NCI-H774 (cell line): ENCODE results near the gene UBE2J1.

Experiments used
- DNase-seq: peaks from one replicate; lab custom pipeline; 2025; lab: John Stamatoyannopoulos, UW

The UBE2J1 gene

DNA sequence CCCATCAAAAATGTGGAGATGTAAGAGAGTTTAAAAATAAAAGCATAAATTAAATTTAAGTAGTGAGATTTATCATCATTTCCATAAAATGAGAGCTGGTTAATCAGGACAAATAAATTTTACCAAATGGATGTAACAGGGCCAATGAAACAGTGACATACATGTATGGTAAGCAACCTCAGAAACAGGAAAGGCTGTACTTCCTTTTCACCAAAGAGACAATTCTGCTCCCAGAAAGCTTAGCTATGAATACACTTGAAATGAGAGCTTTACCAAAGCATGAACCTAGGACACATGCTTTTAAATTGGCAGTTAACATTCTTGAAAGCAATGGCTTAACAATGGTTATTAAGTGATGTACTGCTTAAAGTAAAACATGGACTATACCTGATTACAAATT lies 12.1 kb upstream of the UBE2J1 start:
- no peak for DNase-seq

DNA sequence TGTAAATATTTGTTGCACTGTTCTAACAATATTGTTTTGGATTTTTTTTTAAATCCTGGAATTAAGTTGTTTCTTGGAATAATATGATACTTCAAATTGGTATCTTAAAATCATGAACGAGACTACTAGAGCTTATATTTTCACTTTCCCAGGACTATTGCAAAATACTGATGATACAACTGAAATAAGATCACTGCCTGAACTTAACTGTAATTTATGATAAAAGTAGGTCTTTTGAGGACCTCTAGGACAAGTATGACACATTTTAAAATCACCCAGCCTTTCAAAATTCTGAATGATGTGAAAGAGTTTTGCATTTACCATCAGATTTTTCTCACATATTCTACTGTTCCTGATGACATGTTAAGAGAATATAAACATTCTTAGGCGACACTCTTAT lies 8.6 kb upstream of the UBE2J1 start:
- DNase-seq, result no peak

GRCh38 chr6:89360415-89360999 lies 8.0 kb upstream of the UBE2J1 start:
- no peak for DNase-seq

DNA sequence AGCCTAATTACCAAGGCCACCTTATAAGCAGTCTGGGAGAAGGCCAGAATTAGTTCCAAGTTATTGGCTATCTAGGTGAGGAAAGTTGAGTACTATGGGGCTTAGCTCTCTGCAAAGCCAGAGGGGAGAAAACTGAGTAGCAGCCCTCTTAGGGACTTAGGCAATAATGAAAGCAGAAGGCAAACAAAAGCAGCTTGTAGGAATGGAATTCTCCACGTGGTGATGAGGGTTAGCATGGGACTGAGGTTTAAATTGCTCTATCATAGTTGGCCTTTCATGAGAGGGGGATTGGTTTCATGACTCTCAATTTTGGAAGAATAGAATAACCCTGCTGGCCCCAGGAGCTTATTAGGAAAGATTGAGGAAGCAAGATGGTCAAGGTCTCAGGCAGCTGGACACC lies 7.0 kb upstream of the UBE2J1 start:
- no peak for DNase-seq

- no peak for DNase-seq
Measured at GRCh38 chr6:89357390-89357789, 4.9 kb upstream of the UBE2J1 start.

DNA sequence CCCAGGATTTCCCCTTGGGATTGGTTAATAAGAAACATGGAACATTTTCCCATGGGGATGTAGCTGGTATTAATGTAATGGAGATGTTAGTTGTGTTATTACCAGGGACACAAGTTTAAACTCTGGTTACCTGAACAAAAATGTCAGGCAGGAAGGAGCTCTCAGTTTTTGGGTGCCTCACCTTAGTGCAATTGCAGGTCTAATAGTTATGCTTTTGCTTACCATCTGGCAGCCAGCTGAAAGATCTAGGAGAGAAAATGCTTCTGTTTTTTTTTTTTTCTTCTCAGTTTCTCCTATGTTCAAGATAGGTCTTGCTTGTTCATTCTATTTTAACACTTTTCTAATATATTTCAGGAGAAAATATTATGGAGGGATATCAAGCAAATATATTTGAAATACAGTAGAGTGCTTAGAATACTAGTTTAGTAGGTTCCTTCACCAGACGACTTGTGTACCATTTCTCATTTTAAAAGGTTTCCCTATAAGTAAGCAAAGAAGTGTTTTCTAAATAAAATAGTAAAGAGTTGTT lies 4.2 kb upstream of the UBE2J1 start:
- DNase-seq, result no peak

DNA sequence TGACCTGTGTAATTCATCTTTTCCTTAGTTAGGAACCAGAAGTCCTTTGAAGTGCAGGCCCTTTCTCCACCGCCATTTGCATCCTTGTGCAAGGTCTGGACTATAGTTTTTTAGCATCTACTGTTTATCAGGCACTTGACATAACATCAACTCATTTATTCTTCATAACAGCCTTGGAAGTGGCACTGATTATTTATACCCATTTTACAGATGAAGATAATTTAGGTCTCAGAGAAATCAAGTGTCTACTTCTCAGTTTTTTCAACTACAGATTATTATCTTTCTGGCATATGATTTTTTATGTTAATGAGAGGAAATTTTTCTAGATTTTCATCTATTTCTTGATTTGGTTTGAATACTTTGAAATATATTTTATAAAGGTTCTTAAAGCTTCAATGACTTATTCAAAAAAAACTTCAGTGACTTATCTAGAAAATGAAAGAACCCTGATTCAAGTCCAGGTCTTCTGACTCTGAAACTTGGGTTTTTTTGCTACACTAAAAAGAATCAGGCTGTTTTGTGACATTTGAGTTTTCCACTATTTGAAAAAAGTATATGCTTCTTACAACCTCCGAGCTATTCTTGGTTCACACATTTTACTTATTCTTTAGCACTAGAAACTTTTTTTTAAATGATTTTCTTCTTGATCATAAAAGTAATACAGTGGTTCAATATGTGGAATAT lies 3.1 kb upstream of the UBE2J1 start:
- DNase-seq, result no peak

GRCh38 chr6:89353702-89354392 lies 1.3 kb upstream of the UBE2J1 start:
- DNase-seq, result peak; percentile 79

- DNase-seq, result no peak
Measured at GRCh38 chr6:89353118-89353556, 615 bp upstream of the UBE2J1 start.

- DNase-seq, result no peak
Measured at GRCh38 chr6:89351671-89352277, 748 bp downstream of the UBE2J1 start.

DNA sequence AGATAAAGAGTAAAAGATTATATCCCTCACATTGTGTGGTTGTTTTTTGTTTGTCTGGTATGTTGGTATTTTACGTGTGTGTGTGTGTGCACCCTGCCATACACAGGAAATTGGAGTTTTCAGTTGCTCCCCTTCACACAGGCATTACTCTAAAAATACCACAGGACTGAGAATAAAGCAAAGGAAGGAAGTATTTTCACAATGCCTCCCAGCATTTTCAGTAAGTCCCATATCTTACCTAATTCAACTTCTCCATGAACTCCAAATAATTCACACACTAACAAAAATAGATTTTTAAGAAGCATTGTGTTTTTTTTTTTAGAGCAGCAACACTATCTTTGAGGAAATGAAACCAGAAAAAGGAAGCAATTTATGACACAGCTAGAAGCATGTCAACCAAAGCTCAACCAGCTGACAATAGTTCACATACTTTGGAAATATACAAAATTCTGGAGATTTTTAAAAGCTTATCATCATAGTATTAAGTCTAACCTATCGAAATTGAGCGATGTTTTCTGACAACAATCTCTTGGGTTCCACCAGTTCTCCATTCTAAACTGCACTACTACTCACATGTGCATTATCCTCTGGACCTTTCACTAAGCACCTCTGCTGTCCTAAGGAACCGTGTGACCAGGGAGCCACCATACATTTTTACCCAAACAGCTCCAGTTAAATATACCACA lies 2.1 kb downstream of the UBE2J1 start:
- DNase-seq, result no peak

DNA sequence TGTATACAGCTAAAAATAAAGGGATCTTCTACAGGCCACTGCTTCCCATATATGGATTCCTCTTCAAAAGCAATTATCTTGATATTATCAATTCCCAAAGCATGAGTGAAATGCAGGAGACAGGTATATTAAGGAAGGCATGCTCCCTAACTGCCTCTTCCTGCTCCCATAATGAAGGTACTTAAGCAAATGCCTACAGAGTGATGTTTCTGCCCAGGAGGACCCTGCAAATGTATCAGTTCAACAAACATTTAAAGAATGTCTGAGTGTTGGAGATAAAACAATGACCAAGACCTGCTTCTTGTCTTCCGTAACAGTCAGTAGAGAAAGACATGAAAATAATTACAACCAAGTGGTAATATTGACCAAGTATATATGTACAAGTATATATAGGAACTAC lies 4.2 kb downstream of the UBE2J1 start:
- DNase-seq, result no peak

DNA sequence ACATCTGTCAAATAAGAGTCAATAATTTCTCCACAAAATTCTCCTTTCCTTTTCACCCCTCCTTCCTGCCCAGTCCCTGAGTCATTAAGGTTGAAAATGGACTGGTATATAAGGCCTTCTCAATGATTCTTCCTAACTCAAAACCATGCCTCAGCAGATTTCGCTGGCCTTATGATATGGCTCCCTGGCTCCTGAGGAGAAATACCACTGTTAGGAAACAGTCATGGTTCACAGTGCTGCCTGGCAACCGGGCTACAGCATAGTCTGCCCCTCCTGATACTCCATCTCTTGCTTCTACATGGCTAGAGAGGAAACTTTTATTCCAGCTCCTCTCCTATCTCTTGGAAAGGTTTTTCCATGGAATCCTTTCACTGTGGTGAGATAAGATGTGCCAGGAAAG lies 4.7 kb downstream of the UBE2J1 start:
- no peak for DNase-seq

DNA sequence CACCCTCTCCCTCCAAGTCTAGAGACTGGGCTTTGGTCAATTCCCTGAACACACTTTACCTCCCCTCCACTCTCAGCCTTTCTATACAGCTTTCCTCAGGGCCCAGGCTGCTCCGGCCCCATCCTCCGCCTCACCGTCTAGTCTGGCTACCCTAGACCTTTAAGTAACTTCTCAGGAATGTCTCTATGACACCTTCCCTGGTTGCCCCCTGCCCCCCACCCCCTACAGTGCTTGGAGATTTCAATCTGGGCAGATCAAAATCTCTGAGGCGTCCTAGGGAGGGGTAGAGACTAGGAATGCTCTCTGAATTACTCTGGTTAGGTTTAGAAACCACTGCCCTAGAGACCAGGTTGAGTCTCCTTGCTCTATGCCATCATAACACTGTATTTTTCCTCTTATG lies 6.1 kb downstream of the UBE2J1 start:
- DNase-seq, result no peak

DNA sequence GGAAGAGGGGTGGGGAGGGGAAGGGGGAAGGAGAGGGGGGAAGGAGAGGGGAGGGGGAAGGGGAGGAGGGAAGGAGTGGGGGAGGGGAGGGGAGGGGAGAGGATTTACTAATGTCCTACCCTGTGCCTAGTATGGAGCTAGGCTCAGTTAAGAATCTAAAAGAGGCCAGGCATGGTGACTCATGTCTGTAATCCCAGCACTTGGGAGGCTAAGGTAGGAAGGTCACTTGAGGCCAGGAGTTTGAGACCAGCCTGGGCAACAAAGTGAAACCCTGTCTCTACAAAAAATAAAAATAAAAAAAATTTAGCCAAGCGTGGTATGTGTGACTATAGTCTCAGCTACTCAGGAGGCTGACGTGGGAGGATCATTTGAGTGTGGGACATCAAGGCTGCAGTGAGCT lies 13.0 kb downstream of the UBE2J1 start:
- DNase-seq, result no peak

GRCh38 chr6:89335164-89335563 lies 17.4 kb downstream of the UBE2J1 start:
- DNase-seq, result no peak

GRCh38 chr6:89330910-89331309 lies 21.6 kb downstream of the UBE2J1 start:
- no peak for DNase-seq

DNA sequence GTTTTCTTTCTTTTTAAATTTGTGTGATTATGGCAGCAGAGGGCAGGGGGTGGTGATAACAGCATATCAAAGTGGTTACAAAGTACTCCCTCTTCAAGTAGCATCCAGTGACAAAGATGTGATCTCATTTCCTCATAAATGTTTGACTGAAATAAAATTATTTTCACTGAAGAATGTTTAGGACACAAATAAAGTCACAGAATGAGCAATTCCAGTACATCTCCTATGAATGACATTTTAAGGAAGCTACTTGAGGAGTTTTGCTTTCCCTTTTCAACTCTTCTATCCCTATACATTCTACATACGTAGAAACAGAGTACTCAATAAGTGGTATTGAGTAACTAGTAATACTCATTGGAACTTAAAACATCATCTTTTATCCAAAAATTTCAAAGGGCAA lies 23.5 kb downstream of the UBE2J1 start:
- DNase-seq, result no peak

GRCh38 chr6:89324304-89324703 lies 28.2 kb downstream of the UBE2J1 start:
- DNase-seq, result no peak

GRCh38 chr6:89323511-89323971 lies 29.0 kb downstream of the UBE2J1 start:
- DNase-seq, result no peak

DNA sequence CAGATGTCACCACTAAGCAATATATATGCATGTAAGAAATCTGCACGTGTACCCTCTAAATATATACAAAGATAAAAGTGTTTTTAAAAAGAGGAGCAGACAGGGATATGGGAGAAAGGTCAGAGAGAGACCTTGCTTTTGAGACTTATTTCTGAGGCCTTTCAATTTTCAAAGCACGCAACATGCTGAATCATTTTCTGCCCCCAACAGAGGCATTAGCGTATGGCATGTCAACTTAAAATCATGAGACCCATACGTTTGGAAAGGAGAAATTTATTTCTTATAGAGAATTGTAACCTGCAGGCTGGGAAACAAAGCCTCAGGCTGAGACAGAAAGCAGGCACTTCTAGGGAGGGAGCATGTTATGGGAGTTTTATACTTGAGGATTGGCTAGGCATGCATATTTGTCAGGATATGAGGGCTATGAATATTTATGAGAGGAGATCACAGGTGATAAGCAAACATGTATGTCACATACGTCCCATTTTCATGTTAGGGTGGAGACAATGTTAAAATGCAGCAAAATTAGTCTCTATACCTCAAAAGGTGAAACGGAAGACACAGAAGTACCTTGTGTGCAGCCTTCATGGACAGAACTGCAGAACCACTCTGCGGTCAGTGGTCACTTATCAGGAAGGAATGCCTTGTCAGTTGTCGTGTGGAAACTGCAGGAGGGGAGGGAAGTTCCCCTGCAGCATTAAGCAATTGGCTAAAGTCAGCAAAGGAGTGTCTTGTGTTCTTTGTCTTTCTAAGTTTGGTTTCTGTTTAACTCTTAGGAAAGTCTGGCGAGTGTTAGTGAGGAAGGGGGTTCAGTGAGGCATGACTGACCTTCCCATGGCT lies 31.2 kb downstream of the UBE2J1 start:
- DNase-seq, result no peak
